HG02588 (cell line): Measurements from ENCODE around the gene TTLL6.
"Not testable (repeated sequence)": the region's sequence is repeated elsewhere in the genome, so short reads cannot be mapped to it uniquely, and the experiment has no call there.

Source experiments
- ATAC-seq: cut with Tn5 transposase; IDR thresholded peaks from one replicate; pipeline ENCODE4 v1.9.1; 2021; ENCODE audit warnings: mild to moderate bottlenecking, moderate library complexity; ENCODE audit not compliant: unreplicated experiment

TTLL6 gene

DNA sequence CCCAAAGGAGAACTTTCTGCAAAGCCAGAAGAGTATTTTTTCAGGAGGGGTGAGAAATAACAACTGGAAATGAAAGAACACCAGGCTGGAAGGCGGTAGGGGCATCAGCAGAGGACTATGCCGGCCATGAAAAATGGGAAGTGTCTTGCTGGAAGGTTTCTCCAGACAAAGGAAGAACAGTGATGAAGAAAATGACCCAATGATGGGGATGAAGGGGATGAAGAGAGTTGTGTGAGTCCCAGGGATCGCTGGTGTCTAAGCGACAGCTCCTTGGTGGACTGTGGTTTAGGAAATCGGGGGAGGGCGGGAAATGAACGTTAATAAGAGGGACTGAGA is 623 bp downstream of the TTLL6 start:
- ATAC-seq, result no peak

DNA sequence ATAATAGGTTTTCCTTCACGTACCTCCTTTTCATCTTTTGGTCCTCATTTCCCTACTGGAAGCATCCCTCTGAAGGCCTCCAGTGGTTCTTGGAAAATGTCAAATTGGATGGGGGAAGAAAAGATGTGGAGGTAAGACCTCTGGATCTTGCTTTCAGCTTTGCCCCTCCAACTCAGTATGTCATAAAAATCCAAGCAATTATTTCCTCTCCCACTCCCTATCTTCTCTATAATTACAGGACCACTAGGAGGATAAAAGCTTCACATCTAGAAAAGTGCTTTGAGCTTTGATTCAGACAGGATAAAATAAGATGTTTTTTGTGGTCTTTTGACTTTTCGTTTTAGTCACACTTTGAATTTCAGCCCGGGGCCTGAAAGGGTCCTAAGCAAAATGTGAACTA is 1.7 kb downstream of the TTLL6 start:
- ATAC-seq, result no peak

DNA sequence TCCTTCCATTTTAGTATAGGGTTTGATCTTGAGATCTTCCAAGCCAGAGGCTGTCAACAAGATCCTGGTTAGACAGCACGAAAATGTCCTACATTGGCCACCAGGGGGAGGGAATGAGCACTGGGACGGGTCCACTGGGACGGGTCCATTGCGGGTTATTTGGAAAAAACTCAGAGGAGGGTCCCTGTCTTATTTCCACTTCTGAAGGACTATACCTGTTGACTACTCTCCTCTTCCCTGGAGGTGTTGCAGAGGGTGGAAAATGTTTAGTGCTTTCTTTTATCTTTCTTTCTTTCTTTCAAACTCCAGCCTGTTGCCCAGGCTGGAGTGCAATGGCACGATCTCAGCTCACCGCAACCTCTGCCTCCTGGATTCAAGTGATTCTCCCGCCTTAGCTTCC is 2.5 kb downstream of the TTLL6 start:
- ATAC-seq, result no peak

DNA sequence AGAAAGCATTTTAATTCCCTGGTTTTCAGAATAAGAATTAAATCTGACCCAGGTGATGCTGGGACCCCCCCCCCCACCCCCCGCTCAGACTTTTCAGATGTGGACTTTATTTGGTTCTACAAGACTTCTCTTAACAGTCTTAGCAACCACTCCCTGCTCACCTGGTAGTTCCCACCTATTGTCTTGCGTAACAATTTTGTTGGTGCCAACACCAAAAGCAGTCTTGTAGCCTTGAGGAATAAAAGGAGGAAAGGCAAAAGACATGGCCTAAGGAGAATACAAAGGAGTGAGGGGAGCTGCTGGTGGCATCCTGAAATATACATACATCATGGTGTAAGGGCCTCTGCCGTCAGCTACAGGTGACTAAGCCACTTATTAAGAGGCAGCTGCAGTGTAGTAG is 5.0 kb downstream of the TTLL6 start:
- no peak for ATAC-seq

DNA sequence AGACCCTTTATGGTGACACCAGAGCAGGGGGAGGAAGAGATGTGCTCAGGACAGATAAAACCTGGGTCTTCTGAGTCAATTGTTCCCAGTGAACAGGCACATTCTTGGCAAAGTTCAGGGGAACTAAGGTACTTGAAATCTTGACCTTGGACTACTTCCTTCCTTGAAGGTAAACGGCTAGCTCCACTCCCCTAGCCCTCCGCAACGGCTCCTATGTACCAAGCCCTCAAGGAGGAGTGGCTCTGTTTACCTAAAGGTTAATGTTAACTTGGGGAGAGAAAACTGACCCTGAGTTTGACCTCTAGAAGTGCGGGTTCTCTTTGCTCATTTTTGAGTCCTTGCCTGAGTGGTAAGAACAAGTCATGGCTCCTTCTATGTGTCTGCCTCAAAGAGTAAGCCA is 7.8 kb downstream of the TTLL6 start:
- ATAC-seq, result no peak

DNA sequence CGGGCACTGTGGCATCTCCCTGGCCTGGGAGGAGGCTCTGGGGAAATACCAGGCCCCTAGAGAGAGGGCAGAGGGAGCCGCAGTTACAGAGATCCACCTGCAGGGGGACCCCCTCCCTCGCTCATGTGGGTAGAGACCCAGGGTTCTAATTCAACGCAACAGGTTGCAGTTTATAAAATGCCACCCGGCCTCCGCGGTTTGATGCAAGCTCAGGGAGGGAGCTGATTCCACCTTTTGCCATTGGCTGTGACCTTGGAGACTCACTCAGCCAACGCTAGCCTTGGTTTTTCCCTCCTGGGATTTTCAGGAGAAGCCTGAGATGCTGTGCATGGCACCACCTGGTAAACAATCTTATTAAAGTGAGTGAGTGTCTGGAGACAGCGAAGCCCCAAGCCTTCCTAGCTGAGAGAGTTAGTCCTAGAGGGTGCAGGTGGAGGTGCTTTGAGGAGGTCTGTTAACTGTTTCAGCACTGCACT is 12.1 kb downstream of the TTLL6 start:
- ATAC-seq, result no peak

DNA sequence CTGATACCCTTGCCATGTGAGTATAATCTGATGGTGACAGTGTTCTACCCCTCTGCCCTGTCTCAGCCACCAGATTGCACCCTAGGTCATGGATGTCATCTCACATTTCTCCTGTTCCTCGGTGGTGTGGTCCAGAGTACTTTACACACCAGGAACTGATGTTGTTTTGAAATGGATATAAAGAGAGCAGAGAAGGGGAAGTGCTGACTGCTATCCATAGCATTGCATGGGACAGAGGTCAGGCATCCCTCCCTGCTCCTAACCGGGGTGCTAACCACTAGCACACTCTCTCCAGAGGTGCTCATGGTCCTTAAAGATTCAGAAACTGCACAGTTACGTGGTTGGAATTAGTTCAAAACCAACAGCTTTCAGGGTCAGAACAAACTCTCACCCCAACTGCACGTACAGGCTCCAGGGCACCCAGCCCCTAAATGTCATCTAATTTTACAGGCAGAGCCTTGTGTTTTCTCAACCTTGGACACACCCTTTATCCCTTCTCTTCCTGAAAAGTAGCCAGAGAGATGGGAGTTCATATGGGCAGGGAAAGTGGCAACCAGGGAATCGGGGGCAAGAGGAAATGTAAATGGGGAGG is 16.3 kb downstream of the TTLL6 start:
- no peak for ATAC-seq

DNA sequence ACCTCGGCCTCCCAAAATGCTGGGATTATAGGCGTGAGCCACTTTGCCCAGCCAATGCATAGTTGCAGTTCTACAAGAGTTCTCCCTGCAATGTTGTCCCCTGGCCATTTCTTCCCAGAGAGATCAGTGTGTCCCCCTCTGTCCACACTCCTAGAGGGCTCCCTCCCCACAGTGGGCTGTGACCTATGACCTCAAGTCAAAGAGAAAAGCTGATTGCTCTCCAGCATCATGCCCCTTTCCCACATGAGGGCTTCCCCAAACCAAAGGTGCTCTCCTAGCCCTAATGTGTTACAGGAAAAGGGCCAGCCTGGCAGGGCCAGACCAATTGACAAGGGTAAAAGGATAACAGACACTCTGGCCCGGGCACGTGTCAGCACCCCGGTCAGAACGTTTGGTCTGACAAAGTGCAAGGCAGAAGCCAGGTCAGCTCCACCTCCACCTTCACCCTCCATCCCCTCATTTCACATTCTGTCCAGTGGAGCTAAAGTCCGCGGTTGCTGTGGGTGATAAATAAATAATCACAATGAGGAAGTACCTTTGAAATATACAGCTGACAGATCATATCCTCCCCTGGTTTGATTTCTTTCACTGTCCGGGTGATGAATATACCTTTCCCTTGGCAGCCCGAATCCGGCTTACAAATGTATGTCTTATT is 17.8 kb downstream of the TTLL6 start:
- ATAC-seq, result no peak

DNA sequence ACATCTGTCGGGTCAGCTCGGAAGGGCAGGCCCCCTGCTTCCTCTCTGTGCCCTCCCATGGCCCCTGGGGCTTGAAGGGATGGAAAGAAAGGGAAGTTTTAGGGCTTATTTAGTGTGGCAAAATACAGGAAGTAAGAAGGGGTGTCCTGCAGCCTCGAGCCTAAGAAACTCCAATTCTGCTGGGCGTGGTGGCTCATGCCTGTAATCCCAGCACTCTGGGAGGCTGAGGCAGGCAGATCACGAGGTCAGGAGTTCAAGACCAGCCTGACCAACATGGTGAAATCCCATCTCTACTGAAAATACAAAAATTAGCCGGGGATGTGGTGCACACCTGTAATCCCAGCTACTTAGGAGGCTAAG is 20.9 kb downstream of the TTLL6 start:
- ATAC-seq, result not testable (repeated sequence)

DNA sequence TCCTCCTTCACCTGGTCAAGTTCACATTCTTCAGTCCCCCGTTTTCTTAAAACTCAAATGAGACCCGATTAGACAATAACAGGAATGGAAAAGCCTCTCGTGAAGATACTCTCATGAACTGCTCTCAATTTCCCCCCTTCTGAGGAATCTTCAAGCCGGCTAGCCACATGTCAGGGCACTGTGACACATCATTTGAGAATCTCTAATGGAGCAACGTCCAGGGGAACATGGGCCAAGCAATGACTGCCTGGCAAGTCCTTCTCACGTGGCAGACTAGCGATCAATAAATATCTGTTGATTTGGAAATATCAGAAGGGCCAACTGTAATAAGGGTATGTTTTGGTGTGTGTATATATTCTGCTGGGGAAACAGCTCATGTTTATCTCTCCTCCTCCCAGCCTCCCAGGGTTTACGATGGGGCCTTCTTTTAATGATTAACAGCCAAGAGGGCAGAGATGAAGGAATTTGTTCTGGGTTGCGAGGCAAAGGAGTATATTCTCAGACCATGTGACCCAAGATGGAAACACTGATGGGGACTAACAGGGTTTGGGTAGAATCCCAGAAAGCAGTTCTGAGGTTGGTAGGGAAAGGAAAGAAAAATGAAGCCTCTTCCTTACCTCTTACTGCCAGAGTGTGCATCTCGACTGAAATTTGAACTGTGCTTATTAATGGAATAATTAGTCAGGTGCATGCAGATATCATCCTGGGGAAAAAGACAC is 21.4 kb downstream of the TTLL6 start:
- ATAC-seq, result no peak

DNA sequence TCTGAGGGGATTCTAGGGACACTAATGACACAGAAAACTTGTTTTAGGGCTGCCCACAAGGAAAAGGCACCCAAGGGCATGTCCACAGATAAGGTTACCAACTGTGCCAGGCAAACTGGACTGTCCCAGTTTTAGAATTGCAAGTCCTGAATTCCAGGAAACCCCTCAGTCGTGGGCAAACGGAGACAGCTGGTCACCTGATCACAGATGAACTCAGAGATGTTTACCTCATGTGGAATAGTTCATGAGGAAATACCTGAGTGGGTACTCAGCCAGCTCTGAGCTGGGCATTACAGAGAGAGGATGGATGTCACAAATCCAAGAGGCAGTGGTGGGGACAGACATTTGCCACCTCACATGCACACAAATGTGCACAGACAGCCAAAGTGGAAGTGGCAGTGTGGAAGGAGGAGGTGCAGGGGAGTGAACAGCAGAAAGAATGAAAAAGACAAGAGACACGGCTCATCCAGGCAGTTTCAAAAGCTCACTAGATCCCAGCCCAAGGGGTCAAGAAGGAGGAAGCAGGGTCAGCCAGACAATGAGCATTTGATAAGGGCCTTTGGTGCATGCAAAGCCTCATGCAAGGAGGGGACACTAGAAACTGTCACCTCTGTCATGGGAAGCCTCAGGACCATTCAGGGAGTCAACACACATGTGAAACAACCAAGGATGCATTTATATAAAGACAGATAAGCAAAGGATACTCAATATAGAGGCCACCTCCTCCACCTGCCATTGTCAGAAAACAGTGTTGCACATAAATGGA is 24.8 kb downstream of the TTLL6 start:
- ATAC-seq, result no peak

DNA sequence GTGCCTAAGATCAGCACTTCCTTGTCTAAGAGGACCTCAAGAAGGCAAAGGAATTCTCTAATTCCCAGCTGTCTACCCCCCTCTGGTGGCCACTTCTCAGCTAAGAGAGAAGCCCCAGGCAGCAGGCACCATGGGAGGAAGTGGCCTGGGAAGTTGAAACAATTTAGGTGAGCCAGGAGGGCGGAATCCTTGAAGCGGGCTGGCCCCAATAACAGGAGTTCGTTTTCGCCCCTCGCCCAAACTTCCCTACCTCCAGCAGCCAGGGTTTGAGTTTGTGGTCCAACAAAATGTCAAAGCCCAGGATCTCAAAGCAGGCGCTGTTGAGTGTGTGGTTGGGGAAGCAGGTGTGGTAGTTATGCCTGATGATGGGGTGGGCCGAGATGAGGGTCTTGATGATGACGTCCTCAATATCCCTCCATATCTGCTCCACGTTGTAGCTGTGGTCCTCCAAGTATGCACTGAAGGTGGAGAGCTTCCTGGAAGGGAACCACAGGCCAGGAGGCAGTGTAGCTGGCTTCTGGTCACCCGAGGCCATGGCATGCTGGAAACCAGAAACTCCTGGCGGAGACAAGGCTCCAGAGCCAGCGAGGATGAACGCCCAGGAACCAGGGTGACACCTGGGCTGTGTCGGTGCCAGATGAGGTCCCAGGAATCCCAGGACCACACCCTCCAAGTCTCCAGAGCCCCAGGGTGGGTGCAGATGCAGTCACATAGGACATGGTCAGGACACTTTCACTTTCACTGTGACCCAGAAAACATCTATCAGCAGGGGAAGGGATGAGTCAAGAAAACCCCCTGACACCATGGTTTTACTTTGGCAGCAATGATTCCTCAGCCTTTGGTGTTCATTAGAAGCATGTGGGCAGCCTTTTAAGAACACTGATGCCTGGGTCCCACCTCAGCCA is 25.6 kb downstream of the TTLL6 start:
- no peak for ATAC-seq

DNA sequence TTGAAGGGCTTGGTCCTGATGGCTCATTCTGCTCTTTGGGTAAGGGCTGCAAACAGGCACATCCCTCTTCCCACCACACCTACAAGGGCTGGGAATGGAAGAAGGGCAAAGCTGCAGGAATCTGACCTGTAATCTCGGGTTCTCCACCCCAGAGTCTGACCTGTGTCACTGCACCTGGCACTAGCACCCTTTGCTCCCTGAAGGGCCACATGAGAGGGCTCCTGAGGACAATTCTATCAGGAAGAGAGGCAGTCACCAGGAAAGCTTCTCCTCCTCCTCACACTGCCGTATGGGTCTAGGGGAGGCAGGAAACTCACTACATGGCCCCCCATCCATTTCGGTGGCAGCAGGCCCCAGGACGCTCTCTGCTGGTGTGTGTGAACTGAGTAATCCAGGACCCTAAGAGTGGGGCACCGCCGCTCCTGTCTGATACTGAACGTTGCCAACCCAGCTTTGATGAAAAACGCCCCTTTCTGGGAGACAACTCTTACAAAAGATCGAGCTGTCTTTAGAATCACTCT is 26.4 kb downstream of the TTLL6 start:
- no peak for ATAC-seq

DNA sequence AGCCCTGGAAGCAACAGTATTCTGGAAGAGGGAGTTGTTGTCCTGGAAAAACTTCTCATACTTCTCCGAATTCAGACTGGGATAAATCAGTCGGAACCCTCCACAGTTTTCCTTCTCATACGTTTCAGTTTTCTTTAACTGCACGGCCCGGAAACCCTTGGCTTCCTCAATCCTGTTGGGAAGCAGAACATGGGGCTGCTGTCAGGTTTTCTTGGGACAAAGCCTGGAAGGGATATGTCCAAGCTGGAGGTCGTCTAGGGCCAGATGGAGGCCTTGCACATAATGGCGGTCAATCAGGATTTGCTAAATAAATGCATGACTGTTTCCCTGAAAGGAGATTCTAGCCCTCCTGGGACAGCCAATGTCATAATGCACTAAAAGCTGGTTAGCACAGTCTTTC is 29.2 kb downstream of the TTLL6 start:
- no peak for ATAC-seq

DNA sequence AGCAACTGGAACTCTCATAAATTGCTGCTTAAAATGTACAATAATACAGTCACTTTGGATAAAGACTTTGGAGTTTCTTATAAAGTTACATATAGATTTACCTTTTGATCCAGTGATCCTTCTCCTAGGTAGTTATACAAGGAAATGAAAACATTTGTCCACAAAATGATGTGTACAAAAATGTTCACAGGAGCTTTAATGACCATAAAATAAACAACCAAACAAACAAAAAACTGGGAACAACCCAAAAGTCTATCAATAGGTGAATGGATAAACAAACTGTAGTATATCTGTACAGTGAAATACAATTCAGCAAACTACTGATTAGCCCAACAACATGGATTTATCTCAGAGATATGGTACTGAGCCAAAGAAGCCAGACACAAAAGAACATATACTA is 37.6 kb downstream of the TTLL6 start:
- no peak for ATAC-seq

DNA sequence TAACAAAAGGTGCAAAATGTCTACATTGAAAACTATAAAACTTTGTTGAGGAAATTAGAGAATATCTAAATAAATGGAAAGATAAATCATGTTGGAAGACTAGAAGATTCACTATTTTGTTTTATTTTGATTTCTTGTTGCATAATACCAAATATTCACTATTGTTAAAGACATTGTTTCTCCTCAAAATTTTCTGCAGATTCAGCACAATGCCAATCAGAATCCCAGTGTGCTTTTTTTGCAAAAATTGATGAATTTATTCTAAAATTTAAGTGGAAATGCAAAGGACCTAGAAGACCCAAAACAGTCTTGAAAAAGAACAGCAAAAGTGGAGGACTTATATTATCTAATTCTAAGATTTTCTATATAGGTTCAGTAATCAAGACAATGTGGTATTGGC is 40.4 kb downstream of the TTLL6 start:
- ATAC-seq, result no peak

DNA sequence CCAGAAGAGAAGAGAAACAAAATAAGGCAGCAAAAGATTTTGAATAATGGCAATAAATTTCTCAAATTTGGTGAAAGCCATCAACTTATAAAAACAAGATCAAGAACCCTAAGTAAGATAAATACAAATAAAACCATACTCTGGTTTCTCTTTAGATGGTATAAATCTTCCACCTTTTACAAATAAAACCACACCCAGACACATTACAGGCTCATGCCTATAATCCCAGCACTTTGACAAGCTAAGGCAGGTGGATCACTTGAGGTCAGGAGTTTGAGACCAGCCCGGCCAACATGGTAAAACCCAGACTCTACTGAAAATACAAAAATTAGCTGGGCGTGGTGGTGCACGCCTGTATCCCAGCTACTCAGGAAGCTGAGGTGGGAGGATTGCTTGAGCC is 43.8 kb downstream of the TTLL6 start:
- no peak for ATAC-seq

DNA sequence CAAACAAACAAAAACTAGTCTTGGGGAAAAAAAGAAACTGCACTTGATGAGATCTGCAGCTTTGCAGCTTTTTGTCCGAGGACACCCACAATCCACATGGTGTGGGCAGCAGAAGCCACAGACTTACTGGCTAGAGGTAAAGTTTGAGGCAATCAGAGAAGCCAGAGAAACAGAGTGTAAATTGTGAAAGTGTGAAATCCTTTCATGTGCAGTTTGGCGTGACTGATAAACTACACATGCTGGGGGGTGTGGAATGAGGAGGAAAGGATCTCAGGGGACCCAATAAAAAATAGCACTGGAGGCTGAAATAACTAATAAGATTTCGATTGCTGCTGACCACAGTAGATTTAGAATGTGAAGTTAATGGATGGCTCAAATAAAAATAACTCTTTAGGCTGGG is 46.1 kb downstream of the TTLL6 start:
- ATAC-seq, result no peak

DNA sequence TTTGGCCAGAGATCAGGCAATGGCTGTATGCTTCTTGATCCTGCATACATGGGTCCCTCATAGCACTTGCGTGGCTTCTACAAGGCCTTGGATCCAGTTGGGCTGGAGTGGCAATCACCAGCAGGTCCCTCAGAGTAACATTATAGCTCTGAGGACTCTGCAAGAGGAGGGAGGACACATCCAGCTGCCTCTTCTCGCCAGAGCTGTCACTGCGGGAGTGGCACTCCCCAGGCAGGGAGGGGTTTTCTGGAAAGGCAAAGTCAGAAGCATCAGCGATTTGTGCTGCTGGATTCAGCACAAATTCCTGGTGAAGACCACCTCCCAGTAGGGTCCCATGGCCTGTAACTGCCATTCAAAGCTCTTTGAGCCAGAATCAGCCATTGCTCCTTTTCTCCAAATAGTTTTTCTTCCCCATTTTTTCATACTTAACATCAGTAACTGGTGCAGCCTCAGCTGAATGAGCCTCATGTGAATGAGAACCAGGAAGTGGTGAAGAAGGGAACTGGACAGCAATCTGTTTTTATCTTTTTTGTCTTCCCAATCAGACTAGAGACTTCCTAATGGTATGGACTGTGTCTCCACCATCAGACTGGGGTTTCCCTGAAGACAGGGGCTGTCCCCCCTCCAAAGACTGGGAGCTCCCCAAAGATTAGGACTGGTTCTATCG is 47.9 kb downstream of the TTLL6 start:
- ATAC-seq, result no peak

DNA sequence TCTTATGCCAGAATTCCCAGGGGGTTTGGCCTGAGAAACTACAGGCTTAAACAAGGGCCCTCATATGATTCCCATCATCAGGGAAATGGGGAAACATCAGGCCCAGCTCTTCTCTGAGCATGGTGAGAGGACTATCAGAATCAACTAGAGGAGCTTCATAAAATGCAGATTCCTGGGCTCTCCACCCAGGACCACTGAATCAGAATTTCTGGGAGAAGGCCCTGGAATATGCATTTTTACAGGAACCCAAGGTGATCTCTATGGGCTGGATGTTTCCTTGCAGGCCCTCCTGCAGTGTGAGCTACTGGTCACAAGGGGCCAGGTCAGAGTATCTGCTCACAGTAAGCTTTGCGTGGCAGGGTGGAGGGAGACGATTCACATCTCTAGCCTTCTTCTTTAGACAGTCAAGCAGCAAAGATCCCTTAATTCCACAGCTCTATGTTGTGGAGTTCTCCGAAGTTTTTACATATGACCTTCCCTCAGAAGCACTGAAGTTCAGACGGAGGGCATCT is 49.7 kb downstream of the TTLL6 start:
- ATAC-seq, result no peak
